ENCODE results near the gene HLA-DMA.

Gene HLA-DMA

DNA sequence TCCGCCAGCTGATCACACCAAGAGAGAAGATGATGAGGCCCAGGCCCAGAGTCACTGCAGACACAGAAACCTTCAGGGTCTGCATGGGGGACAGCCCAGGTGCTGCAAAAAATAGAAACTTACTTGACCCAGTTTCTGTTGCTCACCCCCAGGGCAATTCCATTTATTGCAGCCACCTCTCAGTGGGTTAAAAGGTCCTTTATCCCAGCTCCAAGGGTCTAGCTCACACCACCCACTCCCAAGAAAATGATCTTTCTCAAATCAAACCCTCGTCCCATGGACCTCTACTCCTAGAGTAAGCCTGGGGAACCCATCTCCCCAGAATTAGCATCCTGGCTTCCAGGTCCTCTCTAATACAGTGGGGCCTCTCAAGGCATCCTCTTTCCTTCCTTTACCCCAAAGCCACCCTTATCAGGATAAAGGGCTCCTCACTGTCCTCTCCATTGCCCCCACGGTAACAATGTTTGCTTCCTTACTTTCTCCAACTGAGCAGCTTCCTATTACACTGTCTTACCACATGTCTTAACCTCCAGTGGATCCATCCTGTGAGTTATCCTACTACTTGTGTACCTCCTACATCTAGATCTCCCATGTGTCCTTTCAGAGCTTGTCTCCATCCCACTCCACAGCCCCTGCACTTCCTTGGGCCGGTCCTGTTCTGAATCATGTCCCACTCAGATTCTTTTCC lies 17.2 kb downstream of the HLA-DMA start:
- TF ChIP-seq, protein P1, sequence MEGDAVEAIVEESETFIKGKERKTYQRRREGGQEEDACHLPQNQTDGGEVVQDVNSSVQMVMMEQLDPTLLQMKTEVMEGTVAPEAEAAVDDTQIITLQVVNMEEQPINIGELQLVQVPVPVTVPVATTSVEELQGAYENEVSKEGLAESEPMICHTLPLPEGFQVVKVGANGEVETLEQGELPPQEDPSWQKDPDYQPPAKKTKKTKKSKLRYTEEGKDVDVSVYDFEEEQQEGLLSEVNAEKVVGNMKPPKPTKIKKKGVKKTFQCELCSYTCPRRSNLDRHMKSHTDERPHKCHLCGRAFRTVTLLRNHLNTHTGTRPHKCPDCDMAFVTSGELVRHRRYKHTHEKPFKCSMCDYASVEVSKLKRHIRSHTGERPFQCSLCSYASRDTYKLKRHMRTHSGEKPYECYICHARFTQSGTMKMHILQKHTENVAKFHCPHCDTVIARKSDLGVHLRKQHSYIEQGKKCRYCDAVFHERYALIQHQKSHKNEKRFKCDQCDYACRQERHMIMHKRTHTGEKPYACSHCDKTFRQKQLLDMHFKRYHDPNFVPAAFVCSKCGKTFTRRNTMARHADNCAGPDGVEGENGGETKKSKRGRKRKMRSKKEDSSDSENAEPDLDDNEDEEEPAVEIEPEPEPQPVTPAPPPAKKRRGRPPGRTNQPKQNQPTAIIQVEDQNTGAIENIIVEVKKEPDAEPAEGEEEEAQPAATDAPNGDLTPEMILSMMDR (IDR thresholded peaks at IDR 0.05; ENCODE audit: insufficient read depth, missing control alignments) = no peak
- no peak for FAIRE-seq
- no peak for DNase-seq (ENCODE audit: insufficient read length, low spot score)

DNA sequence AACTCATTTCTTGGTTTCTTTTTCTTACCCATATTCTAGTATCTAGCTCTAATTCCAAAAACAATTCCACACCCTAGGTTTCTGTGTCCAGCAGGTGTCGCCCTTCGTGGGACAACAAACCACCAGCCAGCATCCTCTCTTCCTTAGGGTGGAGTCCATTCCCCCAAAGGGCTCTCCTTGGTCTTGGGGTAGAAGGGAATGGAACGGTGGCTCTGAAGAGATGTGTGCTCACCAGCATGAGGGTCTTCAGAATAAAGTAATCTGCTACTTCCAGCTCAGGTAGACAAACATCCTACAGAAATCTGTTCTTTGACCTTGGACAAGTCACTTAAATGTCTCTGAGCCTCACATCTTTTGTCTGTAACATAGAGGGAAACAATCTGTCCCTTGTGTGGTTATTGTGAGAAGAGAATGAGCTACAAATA lies 19.2 kb downstream of the HLA-DMA start:
- TF ChIP-seq, protein P1 (IDR thresholded peaks at IDR 0.05; ENCODE audit: insufficient read depth, missing control alignments) = peak; percentile 82
- FAIRE-seq (no peak), DNase-seq (ENCODE audit: insufficient read length, low spot score) (no peak)

DNA sequence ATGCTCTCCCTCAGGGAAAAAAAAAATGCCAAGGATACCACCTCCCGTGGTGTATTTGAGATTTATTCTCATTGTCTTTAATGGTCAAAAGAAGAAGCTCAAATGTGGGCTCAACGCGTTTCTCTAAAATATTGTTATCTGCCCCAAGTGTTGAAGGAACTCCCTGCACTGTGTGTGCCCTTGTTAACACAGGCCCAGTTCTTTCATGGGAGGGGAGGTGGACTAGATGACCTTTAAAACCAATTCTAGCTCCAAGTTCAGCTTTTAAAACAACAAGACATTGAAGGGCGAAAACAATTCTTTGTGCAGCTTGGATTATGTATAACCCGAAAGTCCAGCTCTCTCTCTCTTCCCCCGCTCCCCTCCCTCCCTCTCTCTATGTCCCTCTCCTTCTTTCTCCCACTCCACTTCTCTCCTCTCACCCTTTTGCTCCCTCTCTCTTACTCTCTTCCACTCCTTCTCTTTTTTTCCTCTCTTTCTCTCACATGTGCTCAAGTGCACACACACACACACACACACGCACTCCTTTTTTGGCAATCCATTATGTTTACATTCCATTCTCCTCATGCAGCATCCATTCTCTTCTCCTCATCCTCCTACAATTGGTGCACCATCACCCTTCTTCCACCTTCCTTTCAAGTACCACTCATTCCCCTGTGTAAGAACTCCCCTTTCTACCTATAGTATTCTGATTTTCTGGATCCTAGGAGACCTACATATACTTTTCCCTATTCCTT lies 20.6 kb downstream of the HLA-DMA start:
- TF ChIP-seq, protein P1 (IDR thresholded peaks at IDR 0.05; ENCODE audit: insufficient read depth, missing control alignments) = no peak
- DNase-seq (ENCODE audit: insufficient read length, low spot score) = no peak

DNA sequence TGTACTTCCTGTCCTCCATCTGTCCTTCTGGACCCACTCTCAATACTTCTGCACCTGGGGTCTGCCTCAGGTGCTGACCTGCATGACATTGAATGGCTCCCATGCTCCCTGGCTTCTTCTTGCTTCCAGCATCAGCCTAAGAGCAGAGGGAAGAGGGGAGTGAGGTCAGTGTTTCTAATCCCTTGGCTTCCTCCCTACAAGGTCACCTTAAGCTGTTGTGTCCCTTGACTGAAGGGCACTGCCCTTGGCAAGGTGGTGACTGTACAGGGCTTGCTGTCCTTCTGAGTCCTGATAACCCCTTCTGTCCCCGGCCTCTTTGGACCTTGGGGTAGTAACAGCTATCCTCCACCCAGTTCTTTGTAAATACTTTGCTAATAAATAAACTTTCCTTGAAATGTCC lies 21.7 kb downstream of the HLA-DMA start:
- FAIRE-seq (no peak), DNase-seq (ENCODE audit: insufficient read length, low spot score) (no peak)
- TF ChIP-seq, protein P1 (IDR thresholded peaks at IDR 0.05; ENCODE audit: insufficient read depth, missing control alignments) = no peak

More for the DNA sequence above, 20.6 kb downstream of the HLA-DMA start:
- no peak for FAIRE-seq

DNA sequence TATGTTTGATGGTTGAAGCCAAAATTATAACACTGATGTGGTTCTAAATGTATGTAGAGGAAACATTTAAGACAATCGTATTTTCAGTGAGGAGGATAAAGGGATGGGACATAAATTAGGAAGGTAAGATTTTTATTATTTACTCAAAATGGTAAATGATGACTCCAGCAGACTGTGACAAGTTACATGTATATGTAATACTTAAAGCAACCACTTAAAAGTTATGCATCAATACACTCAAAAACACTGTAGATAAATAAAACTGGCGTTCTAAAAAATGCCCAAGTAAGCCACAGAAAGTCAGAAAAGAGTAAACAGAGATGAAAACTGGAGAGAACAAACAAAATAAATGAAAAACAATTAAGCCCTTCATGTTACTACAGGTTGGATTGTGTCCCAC lies 30.8 kb downstream of the HLA-DMA start:
- no peak for FAIRE-seq
- DNase-seq (ENCODE audit: insufficient read length, low spot score) = no peak
- TF ChIP-seq, protein P1 (IDR thresholded peaks at IDR 0.05; ENCODE audit: insufficient read depth, missing control alignments) = no peak

DNA sequence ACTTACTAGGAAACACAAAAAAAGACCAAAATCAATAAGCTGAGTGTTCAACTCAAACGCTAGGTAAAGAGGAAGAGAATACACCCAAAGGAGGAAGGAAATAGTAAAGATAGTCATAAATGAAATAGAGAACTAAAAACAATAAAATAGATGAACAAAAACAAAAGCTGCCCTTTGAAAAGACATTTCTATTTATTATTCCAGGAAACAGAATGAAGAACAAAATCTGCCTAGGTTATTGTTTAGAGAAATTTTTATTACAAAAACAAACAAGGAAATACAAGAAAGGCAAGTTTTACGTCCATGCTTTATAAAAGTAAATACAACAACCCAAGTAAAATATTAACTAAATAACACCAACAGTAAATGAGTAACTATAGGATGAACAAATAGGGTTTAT lies 32.2 kb downstream of the HLA-DMA start:
- TF ChIP-seq, protein P1 (IDR thresholded peaks at IDR 0.05; ENCODE audit: insufficient read depth, missing control alignments) = no peak
- DNase-seq (ENCODE audit: insufficient read length, low spot score) (no peak), FAIRE-seq (no peak)

DNA sequence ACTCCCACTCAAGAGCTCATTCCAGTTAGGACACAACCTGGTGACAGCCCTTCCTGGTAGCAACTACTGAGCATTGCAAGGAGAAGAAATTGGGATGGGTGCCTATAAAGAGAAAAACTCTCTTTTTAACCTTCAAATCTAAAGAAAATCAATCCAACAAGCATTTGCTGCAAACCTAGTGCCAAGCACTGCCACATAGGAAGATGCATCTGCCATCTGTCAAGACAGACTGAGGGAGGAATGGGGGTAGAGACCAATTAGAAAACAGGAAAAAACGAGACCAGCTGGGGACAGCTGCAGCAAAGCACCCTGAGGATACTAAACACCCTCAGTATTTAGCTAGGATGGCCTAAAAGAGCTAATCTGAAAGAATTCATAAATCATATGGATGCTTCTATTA lies 39.9 kb downstream of the HLA-DMA start:
- no peak for DNase-seq (ENCODE audit: insufficient read length, low spot score)

More for the DNA sequence above, 39.9 kb downstream of the HLA-DMA start:
- no peak for FAIRE-seq
- TF ChIP-seq, protein P1 (IDR thresholded peaks at IDR 0.05; ENCODE audit: insufficient read depth, missing control alignments) = no peak
